ENCODE results near the gene CACNA2D2. TPM values are rescaled to one million over a fixed set of nuclear protein-coding genes. Genes with fewer than 3 reads are reported as not detected.

Gene CACNA2D2
- total and polyA plus RNA-seq, 9 donors, result 0.95 to 8.6 (median 3.8) TPM

DNA sequence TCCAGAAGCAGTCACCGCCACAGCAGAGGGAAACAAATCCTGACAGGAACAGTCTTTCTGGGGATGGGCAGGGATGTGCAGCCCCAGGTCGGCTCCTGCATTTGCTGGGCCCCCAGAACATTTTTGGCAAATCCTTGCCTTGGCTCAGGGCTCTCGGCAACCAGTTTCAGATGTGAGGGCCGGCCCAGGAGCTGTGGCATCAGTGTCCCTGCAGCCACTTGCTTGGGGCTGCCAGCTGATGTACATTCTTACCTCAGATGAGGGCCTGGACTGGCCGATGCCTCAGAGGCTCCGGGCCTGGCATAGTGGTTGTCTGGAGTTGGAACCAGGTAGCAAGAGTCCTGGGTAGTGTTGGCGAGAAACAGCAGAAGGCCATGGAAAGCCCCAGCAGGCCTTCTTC is 148.6 kb downstream of the CACNA2D2 start:
- H3K4me3 ChIP-seq, result no peak overlapping the region
- DNase-seq, result no peak
- peaks cover 26% of the 10 kb centered on the region for H3K4me1 ChIP-seq (ENCODE audit: insufficient read depth)
- H3K27ac ChIP-seq, result no peak overlapping the region
- no peaks in the 10 kb centered on the region for H3K36me3 ChIP-seq
- intact Hi-C loops (cut with DNase I), result loop anchor here in 2 of 4 donors (5.0 to 10.0 kb wide), 2 partner anchors 250 to 252 kb away; no protein-coding TSS in a partner anchor
- 77 to 83% (median 77%) methylated on average over 5 to 7 of the region's 7 CpGs for WGBS, 3 donors
- TF ChIP-seq POLR2A (IDR thresholded peaks at IDR 0.05), result no peak
- TF ChIP-seq EP300 (IDR thresholded peaks at IDR 0.05), result no peak
- TF ChIP-seq, protein P1, sequence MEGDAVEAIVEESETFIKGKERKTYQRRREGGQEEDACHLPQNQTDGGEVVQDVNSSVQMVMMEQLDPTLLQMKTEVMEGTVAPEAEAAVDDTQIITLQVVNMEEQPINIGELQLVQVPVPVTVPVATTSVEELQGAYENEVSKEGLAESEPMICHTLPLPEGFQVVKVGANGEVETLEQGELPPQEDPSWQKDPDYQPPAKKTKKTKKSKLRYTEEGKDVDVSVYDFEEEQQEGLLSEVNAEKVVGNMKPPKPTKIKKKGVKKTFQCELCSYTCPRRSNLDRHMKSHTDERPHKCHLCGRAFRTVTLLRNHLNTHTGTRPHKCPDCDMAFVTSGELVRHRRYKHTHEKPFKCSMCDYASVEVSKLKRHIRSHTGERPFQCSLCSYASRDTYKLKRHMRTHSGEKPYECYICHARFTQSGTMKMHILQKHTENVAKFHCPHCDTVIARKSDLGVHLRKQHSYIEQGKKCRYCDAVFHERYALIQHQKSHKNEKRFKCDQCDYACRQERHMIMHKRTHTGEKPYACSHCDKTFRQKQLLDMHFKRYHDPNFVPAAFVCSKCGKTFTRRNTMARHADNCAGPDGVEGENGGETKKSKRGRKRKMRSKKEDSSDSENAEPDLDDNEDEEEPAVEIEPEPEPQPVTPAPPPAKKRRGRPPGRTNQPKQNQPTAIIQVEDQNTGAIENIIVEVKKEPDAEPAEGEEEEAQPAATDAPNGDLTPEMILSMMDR (IDR thresholded peaks at IDR 0.05), result no peak
- no peaks in the 10 kb centered on the region for H3K9me3 ChIP-seq
- no peaks in the 10 kb centered on the region for H3K27me3 ChIP-seq

DNA sequence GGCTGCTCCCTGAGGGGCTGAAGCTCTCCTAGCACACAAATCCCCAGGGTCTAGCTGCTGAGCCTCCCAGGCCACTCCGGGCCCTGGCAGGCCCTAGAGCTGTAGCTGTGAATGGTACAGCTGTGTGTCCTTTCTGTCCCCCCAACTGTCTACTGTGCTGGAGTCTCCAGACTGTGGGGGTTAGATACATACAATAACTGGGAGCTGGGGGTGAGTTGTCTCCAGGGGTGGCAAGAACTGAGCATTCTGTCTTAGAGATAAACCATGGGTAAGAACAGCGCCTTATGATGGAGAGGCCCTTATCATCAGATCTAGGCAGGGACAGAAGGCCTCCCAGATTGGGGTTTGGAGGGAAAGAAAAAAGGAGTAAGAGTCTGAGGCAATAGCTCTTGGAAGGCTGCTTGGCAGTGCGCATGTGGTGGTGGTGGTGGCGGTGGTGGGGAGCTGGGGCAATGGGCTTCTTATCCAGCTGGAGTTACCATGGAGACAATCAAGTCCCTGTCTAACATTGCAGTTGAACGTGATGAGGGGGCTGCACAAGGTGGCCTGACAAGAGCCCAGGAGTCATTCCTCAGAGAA is 149.2 kb downstream of the CACNA2D2 start:
- H3K4me3 ChIP-seq, result no peak overlapping the region
- no peaks in the 10 kb centered on the region for H3K36me3 ChIP-seq
- no peak overlapping the region for H3K27ac ChIP-seq
- intact Hi-C loops (cut with DNase I), result loop anchor here in 2 of 4 donors (5.0 to 10.0 kb wide), 2 partner anchors 251 to 253 kb away; no protein-coding TSS in a partner anchor
- TF ChIP-seq POLR2A (IDR thresholded peaks at IDR 0.05) (no peak), EP300 (IDR thresholded peaks at IDR 0.05) (no peak)
- TF ChIP-seq, protein P1 (IDR thresholded peaks at IDR 0.05), result no peak
- H3K4me1 ChIP-seq (ENCODE audit: insufficient read depth), result peaks cover 29% of the 10 kb centered on the region
- no peaks in the 10 kb centered on the region for H3K27me3 ChIP-seq
- WGBS, 3 donors, result 66 to 73% (median 67%) methylated on average over 5 of the region's 5 CpGs
- DNase-seq, result no peak
- H3K9me3 ChIP-seq, result no peaks in the 10 kb centered on the region

DNA sequence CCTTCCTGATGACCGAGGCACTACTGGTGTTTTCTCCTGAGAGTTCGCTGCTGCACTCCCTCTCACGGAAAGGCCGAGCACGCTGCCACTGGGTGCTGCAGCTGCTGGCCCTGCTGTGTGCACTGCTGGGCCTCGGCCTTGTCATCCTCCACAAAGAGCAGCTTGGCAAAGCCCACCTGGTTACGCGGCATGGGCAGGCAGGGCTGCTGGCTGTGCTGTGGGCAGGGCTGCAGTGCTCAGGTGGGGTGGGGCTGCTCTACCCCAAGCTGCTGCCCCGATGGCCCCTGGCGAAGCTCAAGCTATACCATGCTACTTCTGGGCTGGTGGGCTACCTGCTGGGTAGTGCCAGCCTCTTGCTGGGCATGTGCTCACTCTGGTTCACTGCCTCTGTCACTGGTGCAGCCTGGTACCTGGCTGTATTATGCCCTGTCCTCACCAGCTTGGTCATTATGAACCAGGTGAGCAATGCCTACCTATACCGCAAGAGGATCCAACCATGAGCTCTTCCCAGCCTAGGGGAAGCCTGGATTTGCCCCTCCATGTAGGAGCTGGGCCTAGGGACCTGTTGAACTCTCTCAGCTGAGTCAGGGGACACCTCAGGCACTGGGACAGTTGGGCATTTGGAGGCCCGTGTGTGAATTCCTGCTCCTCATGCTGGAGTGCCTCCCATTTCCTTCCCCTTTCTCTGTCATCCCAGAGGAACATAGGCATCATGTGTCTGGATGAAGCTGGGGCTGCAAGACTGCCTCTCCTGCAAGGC is 150.0 kb downstream of the CACNA2D2 start:
- WGBS, 3 donors, result 68 to 77% (median 73%) methylated on average over 12 of the region's 12 CpGs
- Histone ChIP-seq H3K4me1 (ENCODE audit: insufficient read depth) (peaks cover 27% of the 10 kb centered on the region), H3K9me3 (no peaks in the 10 kb centered on the region), H3K36me3 (no peaks in the 10 kb centered on the region), H3K27me3 (no peaks in the 10 kb centered on the region), H3K4me3 (no peak overlapping the region), H3K27ac (no peak overlapping the region)
- no peak for TF ChIP-seq POLR2A (IDR thresholded peaks at IDR 0.05)
- TF ChIP-seq, protein P1 (IDR thresholded peaks at IDR 0.05), result no peak
- TF ChIP-seq EP300 (IDR thresholded peaks at IDR 0.05), result no peak
- DNase-seq, result no peak
- intact Hi-C loops (cut with DNase I), result loop anchor here in 2 of 4 donors (5.0 to 10.0 kb wide), 2 partner anchors 251 to 254 kb away; no protein-coding TSS in a partner anchor

DNA sequence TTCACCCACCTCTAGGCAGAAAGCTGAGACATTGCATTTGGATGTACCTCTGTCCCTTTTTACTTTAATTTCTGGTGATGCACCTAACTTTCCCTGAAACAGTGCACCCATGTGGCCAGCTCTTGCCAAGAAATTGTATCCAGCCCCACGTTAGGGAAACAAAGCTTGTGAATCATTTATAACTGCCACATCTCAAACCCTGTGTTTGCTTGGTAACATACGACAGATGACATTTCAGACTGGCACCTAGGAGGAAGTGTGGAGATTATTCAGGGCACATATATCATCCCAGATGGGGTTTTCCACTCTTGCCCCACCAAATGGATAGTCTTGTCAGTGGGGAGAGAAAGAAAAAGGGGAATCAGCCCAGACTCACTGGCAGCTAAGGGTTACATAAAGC is 150.7 kb downstream of the CACNA2D2 start:
- intact Hi-C loops (cut with DNase I), result loop anchor here in 2 of 4 donors (5.0 to 10.0 kb wide), 2 partner anchors 252 to 255 kb away; no protein-coding TSS in a partner anchor
- 46 to 53% (median 51%) methylated on average over 2 of the region's 2 CpGs for WGBS, 3 donors
- Histone ChIP-seq H3K27me3 (no peaks in the 10 kb centered on the region), H3K36me3 (no peaks in the 10 kb centered on the region), H3K9me3 (no peaks in the 10 kb centered on the region), H3K4me3 (no peak overlapping the region), H3K4me1 (ENCODE audit: insufficient read depth) (peaks cover 24% of the 10 kb centered on the region), H3K27ac (no peak overlapping the region)
- TF ChIP-seq, protein P1 (IDR thresholded peaks at IDR 0.05), result no peak
- TF ChIP-seq EP300 (IDR thresholded peaks at IDR 0.05), result no peak
- TF ChIP-seq POLR2A (IDR thresholded peaks at IDR 0.05), result no peak
- no peak for DNase-seq
